HEK293 (cell line): ENCODE data around the gene GIN1.

ENCODE experiments used
- CTCF ChIA-PET: fragments of 350-600 bp; formaldehyde crosslinking; extraction: SDS; loops from one replicate; lab custom pipeline; 2021; ENCODE audit warnings: antibody characterized with exemption; lab: Yijun Ruan, JAX
- POLR2A ChIA-PET: fragments of 300-600 bp; formaldehyde crosslinking; extraction: SDS; loops from one replicate; lab custom pipeline; 2020; ENCODE audit warnings: antibody characterized with exemption, inconsistent platforms; lab: Yijun Ruan, JAX
- H3K27ac ChIP-seq: fragments of 200-500 bp; sonication (Bioruptor generic); 2 replicates; pipeline ENCODE4 v1.5.1; 2014; ENCODE audit warnings: low read depth, low read length, control low read depth, inconsistent platforms; ENCODE audit errors: extremely low read depth
- H3K36me3 ChIP-seq, 2 experiments: fragments of 200-500 bp in 1 of 2; sonication (Bioruptor generic) in 1 of 2; 1 replicate in 1 of 2; 2 replicates in 1 of 2; pipeline ENCODE4 v1.5.1; 2014 to 2017; ENCODE audit warnings: inconsistent platforms in 2 of 2, low read length in 2 of 2; ENCODE audit not compliant: control insufficient read depth in 2 of 2, insufficient read depth in 1 of 2
- H3K4me1 ChIP-seq: fragments of 200-500 bp; sonication (Bioruptor generic); 2 replicates; pipeline ENCODE4 v1.5.1; 2014; ENCODE audit warnings: mild to moderate bottlenecking, low read length, inconsistent platforms; ENCODE audit not compliant: control insufficient read depth, insufficient read depth
- H3K4me3 ChIP-seq: 2 replicates; pipeline ENCODE4 v1.5.1; 2011; ENCODE audit warnings: low read depth, mild to moderate bottlenecking, control low read depth, low read length, moderate library complexity
- H3K9me3 ChIP-seq: fragments of 200-500 bp; sonication (Bioruptor generic); 2 replicates; pipeline ENCODE4 v1.5.1; 2014; ENCODE audit warnings: low read depth, low read length, inconsistent platforms; ENCODE audit not compliant: control insufficient read depth, insufficient read depth
- GFI1B ChIP-seq: fragments of 450-650 bp; formaldehyde crosslinking; IDR thresholded peaks from 2 replicates; pipeline ENCODE4 v1.5.1; 2016; ENCODE audit warnings: missing biosample characterization, missing genetic modification characterization
- GLIS1 ChIP-seq: fragments of 450-650 bp; formaldehyde crosslinking; IDR thresholded peaks from 2 replicates; pipeline ENCODE4 v1.5.1; 2016; ENCODE audit warnings: missing biosample characterization, missing genetic modification characterization
- INSM2 ChIP-seq: fragments of 450-650 bp; formaldehyde crosslinking; IDR thresholded peaks from 2 replicates; pipeline ENCODE4 v1.5.1; 2016; ENCODE audit warnings: missing biosample characterization, missing genetic modification characterization
- KLF10 ChIP-seq: fragments of 450-650 bp; IDR thresholded peaks from 2 replicates; pipeline ENCODE4 v1.5.1; 2018; ENCODE audit warnings: missing biosample characterization, mild to moderate bottlenecking, missing genetic modification characterization
- OSR2 ChIP-seq: fragments of 450-650 bp; formaldehyde crosslinking; IDR thresholded peaks from 2 replicates; pipeline ENCODE4 v1.5.1; 2016; ENCODE audit warnings: missing biosample characterization, missing genetic modification characterization
- PRDM1 ChIP-seq: fragments of 450-650 bp; formaldehyde crosslinking; IDR thresholded peaks from 2 replicates; pipeline ENCODE4; 2016; ENCODE audit warnings: missing biosample characterization, missing genetic modification characterization
- ZBTB1 ChIP-seq: fragments of 450-650 bp; formaldehyde crosslinking; IDR thresholded peaks from 2 replicates; pipeline ENCODE4 v1.5.1; 2016; ENCODE audit warnings: missing biosample characterization, missing genetic modification characterization
- ZBTB48 ChIP-seq: fragments of 450-650 bp; formaldehyde crosslinking; IDR thresholded peaks from 2 replicates; pipeline ENCODE4 v1.5.1; 2016; ENCODE audit warnings: missing biosample characterization, missing genetic modification characterization
- ZNF132 ChIP-seq: fragments of 450-650 bp; formaldehyde crosslinking; IDR thresholded peaks from 2 replicates; pipeline ENCODE4 v1.5.1; 2017; ENCODE audit warnings: missing biosample characterization, missing genetic modification characterization, borderline replicate concordance
- ZNF214 ChIP-seq: fragments of 450-650 bp; formaldehyde crosslinking; IDR thresholded peaks from 2 replicates; pipeline ENCODE4 v1.5.1; 2017; ENCODE audit warnings: missing biosample characterization, mild to moderate bottlenecking, missing genetic modification characterization, borderline replicate concordance
- ZNF239 ChIP-seq: fragments of 450-650 bp; formaldehyde crosslinking; IDR thresholded peaks from 2 replicates; pipeline ENCODE4 v1.5.1; 2016; ENCODE audit warnings: missing biosample characterization, missing genetic modification characterization
- ZNF510 ChIP-seq: fragments of 450-650 bp; formaldehyde crosslinking; IDR thresholded peaks from 2 replicates; pipeline ENCODE4 v1.5.1; 2018; ENCODE audit warnings: mild to moderate bottlenecking, missing genetic modification characterization, missing biosample characterization; ENCODE audit not compliant: insufficient replicate concordance
- ZNF514 ChIP-seq: fragments of 450-650 bp; formaldehyde crosslinking; IDR thresholded peaks from 2 replicates; pipeline ENCODE4 v1.5.1; 2016; ENCODE audit warnings: missing biosample characterization, missing genetic modification characterization
- ZNF558 ChIP-seq: fragments of 450-650 bp; formaldehyde crosslinking; IDR thresholded peaks from 2 replicates; pipeline ENCODE4 v1.5.1; 2016; ENCODE audit warnings: missing biosample characterization, missing genetic modification characterization
- ZNF621 ChIP-seq: fragments of 450-650 bp; formaldehyde crosslinking; IDR thresholded peaks from 2 replicates; pipeline ENCODE4 v1.5.1; 2017; ENCODE audit warnings: missing biosample characterization, missing genetic modification characterization
- ZSCAN18 ChIP-seq: fragments of 450-650 bp; formaldehyde crosslinking; IDR thresholded peaks from 2 replicates; pipeline ENCODE4 v1.5.1; 2016; ENCODE audit warnings: missing biosample characterization, missing genetic modification characterization
- TF ChIP-seq, protein P1 (sequence below): fragments of 450-650 bp; formaldehyde crosslinking; IDR thresholded peaks from 2 replicates; pipeline ENCODE4 v1.5.1; 2016; ENCODE audit warnings: missing biosample characterization, missing genetic modification characterization
- TF ChIP-seq, protein P2 (sequence below): fragments of 450-650 bp; formaldehyde crosslinking; IDR thresholded peaks from 2 replicates; pipeline ENCODE4 v1.5.1; 2016; ENCODE audit warnings: missing biosample characterization, missing genetic modification characterization
- TF ChIP-seq, protein P3 (sequence below): fragments of 450-650 bp; IDR thresholded peaks from 2 replicates; pipeline ENCODE4 v1.5.1; 2018; ENCODE audit warnings: missing biosample characterization, mild to moderate bottlenecking, missing genetic modification characterization

Gene GIN1

GRCh38 chr5:103126557-103126956, 6.6 kb upstream of the GIN1 start (continued):
- TF ChIP-seq, protein P1, sequence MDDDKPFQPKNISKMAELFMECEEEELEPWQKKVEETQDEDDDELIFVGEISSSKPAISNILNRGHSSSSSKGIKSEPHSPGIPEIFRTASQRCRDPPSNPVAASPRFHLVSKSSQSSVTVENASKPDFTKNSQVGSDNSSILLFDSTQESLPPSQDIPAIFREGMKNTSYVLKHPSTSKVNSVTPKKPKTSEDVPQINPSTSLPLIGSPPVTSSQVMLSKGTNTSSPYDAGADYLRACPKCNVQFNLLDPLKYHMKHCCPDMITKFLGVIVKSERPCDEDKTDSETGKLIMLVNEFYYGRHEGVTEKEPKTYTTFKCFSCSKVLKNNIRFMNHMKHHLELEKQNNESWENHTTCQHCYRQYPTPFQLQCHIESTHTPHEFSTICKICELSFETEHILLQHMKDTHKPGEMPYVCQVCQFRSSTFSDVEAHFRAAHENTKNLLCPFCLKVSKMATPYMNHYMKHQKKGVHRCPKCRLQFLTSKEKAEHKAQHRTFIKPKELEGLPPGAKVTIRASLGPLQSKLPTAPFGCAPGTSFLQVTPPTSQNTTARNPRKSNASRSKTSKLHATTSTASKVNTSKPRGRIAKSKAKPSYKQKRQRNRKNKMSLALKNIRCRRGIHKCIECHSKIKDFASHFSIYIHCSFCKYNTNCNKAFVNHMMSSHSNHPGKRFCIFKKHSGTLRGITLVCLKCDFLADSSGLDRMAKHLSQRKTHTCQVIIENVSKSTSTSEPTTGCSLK (tag by site-specific recombination), result no peak
- no peak for TF ChIP-seq GFI1B (tag by site-specific recombination)
- no peak for TF ChIP-seq ZNF132 (tag by site-specific recombination)
- TF ChIP-seq, all 188 proteins: peak for 0

DNA sequence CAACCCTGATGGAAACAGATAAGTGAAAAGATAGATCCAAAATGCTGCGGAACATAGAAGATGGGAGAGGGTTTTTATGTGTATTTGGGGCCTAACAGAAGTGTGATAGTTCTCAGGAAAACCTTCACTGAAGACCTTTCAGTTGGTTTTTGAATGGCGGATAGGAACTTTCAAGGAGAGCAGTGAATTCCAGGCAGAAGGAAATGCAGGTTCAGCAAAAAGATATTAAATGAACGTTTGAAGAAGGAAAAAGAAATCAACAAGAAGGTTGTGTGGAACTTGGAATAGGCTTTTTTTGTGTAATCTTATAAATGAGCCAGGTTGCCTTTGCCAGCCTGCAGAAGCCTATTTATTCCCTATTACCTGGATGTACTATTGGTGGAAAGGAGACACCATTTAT, 2.3 kb upstream of the GIN1 start:
- TF ChIP-seq ZNF621 (no peak), ZNF214 (tag by site-specific recombination) (no peak)
- CTCF ChIA-PET, result no interaction called here
- Histone ChIP-seq H3K4me3 (no peak overlapping the region), H3K9me3 (no peaks in the 10 kb centered on the region), H3K36me3 (no peaks in the 10 kb centered on the region), H3K4me1 (peaks cover 5% of the 10 kb centered on the region; the same call in 1 of the 2 replicates), H3K27ac (no peak overlapping the region)
- POLR2A ChIA-PET, result no interaction called here

DNA sequence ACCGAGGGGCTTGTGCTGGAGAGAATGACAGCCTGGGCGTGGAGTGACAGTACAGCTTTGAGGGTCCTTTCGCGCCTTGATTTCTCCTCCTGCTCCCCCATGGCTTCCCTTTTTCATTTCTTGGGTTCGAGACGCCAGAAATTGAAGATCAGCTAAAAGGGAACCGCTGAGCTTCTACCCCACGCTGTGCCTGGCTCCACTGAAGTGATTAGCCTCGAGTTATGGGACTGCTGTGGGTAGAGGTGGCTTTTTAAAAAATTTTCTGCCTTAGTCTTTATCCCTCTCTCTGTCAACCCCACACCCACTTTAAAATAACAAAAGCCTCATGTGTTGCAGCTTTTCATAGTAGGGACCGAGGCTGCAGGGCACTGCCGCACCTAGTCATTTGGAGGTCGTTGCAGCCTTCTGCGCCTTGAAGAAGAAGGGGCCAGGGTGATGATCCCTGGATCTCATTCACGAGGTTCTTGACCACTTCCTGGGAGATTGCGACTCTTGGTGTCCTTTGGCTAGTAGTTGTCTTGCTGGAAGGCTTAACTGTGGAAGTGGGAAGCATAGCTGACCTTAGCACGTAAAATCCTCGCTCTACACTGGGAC, 766 bp upstream of the GIN1 start:
- H3K4me1 ChIP-seq, result peaks cover 5% of the 10 kb centered on the region; the same call in 1 of the 2 replicates
- H3K4me3 ChIP-seq, result peak overlapping the region; percentile 93
- no peak for TF ChIP-seq ZNF514 (tag by site-specific recombination)
- TF ChIP-seq PRDM1 (tag by site-specific recombination), result peak; percentile 57
- TF ChIP-seq ZSCAN18 (tag by site-specific recombination), result no peak
- TF ChIP-seq GLIS1 (tag by site-specific recombination), result peak; percentile 28; the same call in 1 of the 2 replicates
- peak; percentile 98 for TF ChIP-seq ZBTB48
- H3K36me3 ChIP-seq, result no peaks in the 10 kb centered on the region
- POLR2A ChIA-PET, result interaction anchor here (0.9 to 3.0 kb wide), 5 partner anchors 10 to 366 kb away, joined by 3 to 22 read pairs (median 3); partner anchors contain the start of gene MACIR
- CTCF ChIA-PET, result interaction anchor here (0.5 to 1.0 kb wide), 3 partner anchors 211 to 341 kb away, joined by 3 to 4 read pairs (median 3); no protein-coding TSS in a partner anchor
- no peak overlapping the region; the same call in 1 of the 2 replicates for H3K27ac ChIP-seq
- H3K9me3 ChIP-seq, result no peaks in the 10 kb centered on the region

DNA sequence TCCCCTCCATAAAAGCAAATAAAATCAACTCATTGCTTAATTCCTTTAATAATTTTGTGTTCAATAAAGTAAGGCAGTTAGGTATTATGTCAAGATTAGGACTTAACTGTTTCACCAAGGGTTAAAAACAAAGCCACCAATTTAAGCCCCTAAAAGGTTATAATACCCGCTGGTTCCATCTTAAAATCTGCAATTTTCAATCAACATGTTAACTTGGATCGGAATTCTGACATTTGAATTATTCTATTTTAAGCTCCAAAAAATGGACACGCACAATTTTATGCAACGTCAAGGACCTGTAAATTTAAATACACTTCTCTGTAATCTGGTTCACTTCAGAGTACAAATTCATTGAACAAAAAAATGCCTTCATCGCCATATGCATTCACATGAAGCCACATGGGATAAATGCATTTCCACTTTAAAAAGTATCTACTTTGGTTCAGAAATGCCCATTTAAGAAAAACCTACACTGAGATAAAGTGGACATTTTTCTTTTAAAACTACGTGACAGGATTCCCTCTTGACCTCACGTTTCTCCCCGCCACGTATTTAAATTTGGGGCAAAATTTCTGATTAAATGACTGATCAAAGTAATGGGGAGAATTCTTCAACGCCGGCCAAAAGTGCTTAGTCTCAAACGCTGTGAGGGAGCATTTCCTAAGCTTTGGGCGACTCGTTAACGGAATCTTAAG, 721 bp downstream of the GIN1 start:
- Histone ChIP-seq H3K27ac (peak overlapping the region; percentile 90), H3K4me3 (peak overlapping the region; percentile 76), H3K4me1 (peaks cover 10% of the 10 kb centered on the region), H3K9me3 (no peaks in the 10 kb centered on the region), H3K36me3 (no peaks in the 10 kb centered on the region)
- ChIA-PET CTCF (interaction anchor here (0.8 kb wide), 1 partner anchor 154 kb away, joined by 4 read pairs; no protein-coding TSS in a partner anchor), POLR2A (interaction anchor here (1.0 to 3.0 kb wide), 3 partner anchors 139 to 365 kb away, joined by 3 to 22 read pairs (median 6); partner anchors contain the start of gene MACIR)
- TF ChIP-seq ZNF239 (tag by site-specific recombination) (no peak), INSM2 (tag by site-specific recombination) (no peak), ZNF558 (tag by site-specific recombination) (no peak), ZBTB1 (tag by site-specific recombination) (no peak), ZNF214 (tag by site-specific recombination) (no peak), ZNF510 (tag by site-specific recombination) (no peak), OSR2 (no peak), KLF10 (tag by site-specific recombination) (no peak)
- TF ChIP-seq, protein P2, sequence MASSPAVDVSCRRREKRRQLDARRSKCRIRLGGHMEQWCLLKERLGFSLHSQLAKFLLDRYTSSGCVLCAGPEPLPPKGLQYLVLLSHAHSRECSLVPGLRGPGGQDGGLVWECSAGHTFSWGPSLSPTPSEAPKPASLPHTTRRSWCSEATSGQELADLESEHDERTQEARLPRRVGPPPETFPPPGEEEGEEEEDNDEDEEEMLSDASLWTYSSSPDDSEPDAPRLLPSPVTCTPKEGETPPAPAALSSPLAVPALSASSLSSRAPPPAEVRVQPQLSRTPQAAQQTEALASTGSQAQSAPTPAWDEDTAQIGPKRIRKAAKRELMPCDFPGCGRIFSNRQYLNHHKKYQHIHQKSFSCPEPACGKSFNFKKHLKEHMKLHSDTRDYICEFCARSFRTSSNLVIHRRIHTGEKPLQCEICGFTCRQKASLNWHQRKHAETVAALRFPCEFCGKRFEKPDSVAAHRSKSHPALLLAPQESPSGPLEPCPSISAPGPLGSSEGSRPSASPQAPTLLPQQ (tag by site-specific recombination), result peak; percentile 95
- TF ChIP-seq, protein P3, sequence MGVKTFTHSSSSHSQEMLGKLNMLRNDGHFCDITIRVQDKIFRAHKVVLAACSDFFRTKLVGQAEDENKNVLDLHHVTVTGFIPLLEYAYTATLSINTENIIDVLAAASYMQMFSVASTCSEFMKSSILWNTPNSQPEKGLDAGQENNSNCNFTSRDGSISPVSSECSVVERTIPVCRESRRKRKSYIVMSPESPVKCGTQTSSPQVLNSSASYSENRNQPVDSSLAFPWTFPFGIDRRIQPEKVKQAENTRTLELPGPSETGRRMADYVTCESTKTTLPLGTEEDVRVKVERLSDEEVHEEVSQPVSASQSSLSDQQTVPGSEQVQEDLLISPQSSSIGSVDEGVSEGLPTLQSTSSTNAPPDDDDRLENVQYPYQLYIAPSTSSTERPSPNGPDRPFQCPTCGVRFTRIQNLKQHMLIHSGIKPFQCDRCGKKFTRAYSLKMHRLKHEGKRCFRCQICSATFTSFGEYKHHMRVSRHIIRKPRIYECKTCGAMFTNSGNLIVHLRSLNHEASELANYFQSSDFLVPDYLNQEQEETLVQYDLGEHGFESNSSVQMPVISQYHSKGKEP (tag by site-specific recombination), result no peak
